HEK293 (cell line): ENCODE data around the gene CACNA1H.

Experiments used
- GLI2 ChIP-seq: fragments of 450-650 bp; formaldehyde crosslinking; IDR thresholded peaks from 2 replicates; pipeline ENCODE4; 2017; ENCODE audit warnings: missing biosample characterization, missing genetic modification characterization, low read depth, borderline replicate concordance
- TRIM28 ChIP-seq: IDR thresholded peaks from 2 replicates; pipeline ENCODE4 v1.6.1; 2011; ENCODE audit warnings: low read length, control low read depth, borderline replicate concordance
- ZBTB20 ChIP-seq: fragments of 450-650 bp; formaldehyde crosslinking; IDR thresholded peaks from 2 replicates; pipeline ENCODE4 v1.5.1; 2016; ENCODE audit warnings: missing biosample characterization, missing genetic modification characterization
- ZFP41 ChIP-seq: fragments of 450-650 bp; formaldehyde crosslinking; IDR thresholded peaks from 2 replicates; pipeline ENCODE4 v1.5.1; 2016; ENCODE audit warnings: missing biosample characterization, missing genetic modification characterization, borderline replicate concordance
- ZNF133 ChIP-seq: fragments of 450-650 bp; formaldehyde crosslinking; IDR thresholded peaks from 2 replicates; pipeline ENCODE4 v1.5.1; 2016; ENCODE audit warnings: missing biosample characterization, missing genetic modification characterization
- ZNF274 ChIP-seq, 2 experiments: fragments of 200-500 bp in 1 of 2; fragments of 450-650 bp in 1 of 2; sonication (Bioruptor generic) in 1 of 2; formaldehyde crosslinking in 1 of 2; IDR thresholded peaks; 2 replicates each; pipeline versions ENCODE4 v1.5.1 to v1.6.1; 2014 to 2016; ENCODE audit warnings: borderline replicate concordance in 1 of 2, inconsistent platforms in 1 of 2, low read length in 1 of 2, missing biosample characterization in 1 of 2, missing genetic modification characterization in 1 of 2
- ZNF350 ChIP-seq: fragments of 450-650 bp; formaldehyde crosslinking; IDR thresholded peaks from 2 replicates; pipeline ENCODE4 v1.5.0; 2017; ENCODE audit warnings: missing biosample characterization, mild to moderate bottlenecking, missing genetic modification characterization
- ZNF558 ChIP-seq: fragments of 450-650 bp; formaldehyde crosslinking; IDR thresholded peaks from 2 replicates; pipeline ENCODE4 v1.5.1; 2016; ENCODE audit warnings: missing biosample characterization, missing genetic modification characterization
- ZNF677 ChIP-seq: fragments of 450-650 bp; IDR thresholded peaks from 2 replicates; pipeline ENCODE4 v1.5.0; 2018; ENCODE audit warnings: missing biosample characterization, mild to moderate bottlenecking, missing genetic modification characterization, moderate library complexity
- TF ChIP-seq, protein P1 (sequence below): fragments of 450-650 bp; formaldehyde crosslinking; IDR thresholded peaks from 2 replicates; pipeline ENCODE4 v1.5.1; 2016; ENCODE audit warnings: missing biosample characterization, missing genetic modification characterization
- TF ChIP-seq, protein P2 (sequence below): fragments of 450-650 bp; formaldehyde crosslinking; IDR thresholded peaks from 2 replicates; pipeline ENCODE4 v1.5.1; 2016; ENCODE audit warnings: missing biosample characterization, missing genetic modification characterization
- TF ChIP-seq, protein P3 (sequence below): fragments of 450-650 bp; formaldehyde crosslinking; optimal IDR thresholded peaks from 2 replicates; pipeline ENCODE3; 2016; ENCODE audit warnings: missing biosample characterization, mild to moderate bottlenecking, missing genetic modification characterization
- TF ChIP-seq, protein P4 (sequence below): fragments of 450-650 bp; formaldehyde crosslinking; IDR thresholded peaks from 2 replicates; pipeline ENCODE4 v1.5.1; 2016; ENCODE audit warnings: missing biosample characterization, missing genetic modification characterization
- TF ChIP-seq, protein P5 (sequence below): sonication (generic); formaldehyde crosslinking; IDR thresholded peaks from 2 replicates; pipeline ENCODE4 v1.8.1; 2022; ENCODE audit warnings: mild to moderate bottlenecking, moderate library complexity, missing genetic modification reagents

DNA sequence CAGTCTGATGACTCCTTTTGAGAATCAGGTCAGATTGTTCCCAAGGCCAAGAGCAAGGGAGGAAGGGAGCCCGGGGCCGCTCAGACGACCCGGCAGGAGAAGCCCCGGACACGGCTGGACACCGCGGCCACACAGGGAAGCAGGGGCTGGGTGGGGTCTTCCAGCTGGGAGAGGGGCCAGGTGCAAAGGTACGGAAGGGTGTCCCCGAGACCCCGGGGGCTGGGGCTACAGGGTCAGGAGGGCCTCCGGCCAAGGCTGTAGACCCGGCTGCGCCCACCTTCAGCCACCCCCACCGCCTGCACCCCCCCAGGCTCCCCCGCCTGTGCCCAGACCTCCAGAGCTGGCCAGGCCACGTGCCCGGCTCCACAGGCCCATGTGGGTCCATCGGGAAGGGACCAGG, 35.0 kb upstream of the CACNA1H start:
- TF ChIP-seq, protein P1, sequence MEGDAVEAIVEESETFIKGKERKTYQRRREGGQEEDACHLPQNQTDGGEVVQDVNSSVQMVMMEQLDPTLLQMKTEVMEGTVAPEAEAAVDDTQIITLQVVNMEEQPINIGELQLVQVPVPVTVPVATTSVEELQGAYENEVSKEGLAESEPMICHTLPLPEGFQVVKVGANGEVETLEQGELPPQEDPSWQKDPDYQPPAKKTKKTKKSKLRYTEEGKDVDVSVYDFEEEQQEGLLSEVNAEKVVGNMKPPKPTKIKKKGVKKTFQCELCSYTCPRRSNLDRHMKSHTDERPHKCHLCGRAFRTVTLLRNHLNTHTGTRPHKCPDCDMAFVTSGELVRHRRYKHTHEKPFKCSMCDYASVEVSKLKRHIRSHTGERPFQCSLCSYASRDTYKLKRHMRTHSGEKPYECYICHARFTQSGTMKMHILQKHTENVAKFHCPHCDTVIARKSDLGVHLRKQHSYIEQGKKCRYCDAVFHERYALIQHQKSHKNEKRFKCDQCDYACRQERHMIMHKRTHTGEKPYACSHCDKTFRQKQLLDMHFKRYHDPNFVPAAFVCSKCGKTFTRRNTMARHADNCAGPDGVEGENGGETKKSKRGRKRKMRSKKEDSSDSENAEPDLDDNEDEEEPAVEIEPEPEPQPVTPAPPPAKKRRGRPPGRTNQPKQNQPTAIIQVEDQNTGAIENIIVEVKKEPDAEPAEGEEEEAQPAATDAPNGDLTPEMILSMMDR (tag by site-specific recombination) = no peak
- TF ChIP-seq, protein P2, sequence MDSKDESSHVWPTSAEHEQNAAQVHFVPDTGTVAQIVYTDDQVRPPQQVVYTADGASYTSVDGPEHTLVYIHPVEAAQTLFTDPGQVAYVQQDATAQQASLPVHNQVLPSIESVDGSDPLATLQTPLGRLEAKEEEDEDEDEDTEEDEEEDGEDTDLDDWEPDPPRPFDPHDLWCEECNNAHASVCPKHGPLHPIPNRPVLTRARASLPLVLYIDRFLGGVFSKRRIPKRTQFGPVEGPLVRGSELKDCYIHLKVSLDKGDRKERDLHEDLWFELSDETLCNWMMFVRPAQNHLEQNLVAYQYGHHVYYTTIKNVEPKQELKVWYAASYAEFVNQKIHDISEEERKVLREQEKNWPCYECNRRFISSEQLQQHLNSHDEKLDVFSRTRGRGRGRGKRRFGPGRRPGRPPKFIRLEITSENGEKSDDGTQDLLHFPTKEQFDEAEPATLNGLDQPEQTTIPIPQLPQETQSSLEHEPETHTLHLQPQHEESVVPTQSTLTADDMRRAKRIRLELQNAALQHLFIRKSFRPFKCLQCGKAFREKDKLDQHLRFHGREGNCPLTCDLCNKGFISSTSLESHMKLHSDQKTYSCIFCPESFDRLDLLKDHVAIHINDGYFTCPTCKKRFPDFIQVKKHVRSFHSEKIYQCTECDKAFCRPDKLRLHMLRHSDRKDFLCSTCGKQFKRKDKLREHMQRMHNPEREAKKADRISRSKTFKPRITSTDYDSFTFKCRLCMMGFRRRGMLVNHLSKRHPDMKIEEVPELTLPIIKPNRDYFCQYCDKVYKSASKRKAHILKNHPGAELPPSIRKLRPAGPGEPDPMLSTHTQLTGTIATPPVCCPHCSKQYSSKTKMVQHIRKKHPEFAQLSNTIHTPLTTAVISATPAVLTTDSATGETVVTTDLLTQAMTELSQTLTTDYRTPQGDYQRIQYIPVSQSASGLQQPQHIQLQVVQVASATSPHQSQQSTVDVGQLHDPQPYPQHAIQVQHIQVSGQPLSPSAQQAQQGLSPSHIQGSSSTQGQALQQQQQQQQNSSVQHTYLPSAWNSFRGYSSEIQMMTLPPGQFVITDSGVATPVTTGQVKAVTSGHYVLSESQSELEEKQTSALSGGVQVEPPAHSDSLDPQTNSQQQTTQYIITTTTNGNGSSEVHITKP (tag by site-specific recombination) = no peak
- TF ChIP-seq ZNF274 (IDR thresholded peaks at IDR 0.05; ENCODE audit: low read length) (no peak), ZNF274 (tag by site-specific recombination; IDR thresholded peaks at IDR 0.05; ENCODE audit: borderline replicate concordance) (no peak), ZNF677 (tag by site-specific recombination) (no peak), ZNF350 (tag by site-specific recombination) (no peak), GLI2 (tag by site-specific recombination) (no peak), ZNF558 (tag by site-specific recombination) (no peak), ZNF133 (tag by site-specific recombination) (no peak), TRIM28 (no peak), ZBTB20 (no peak), ZFP41 (tag by site-specific recombination) (no peak)
- TF ChIP-seq, protein P3, sequence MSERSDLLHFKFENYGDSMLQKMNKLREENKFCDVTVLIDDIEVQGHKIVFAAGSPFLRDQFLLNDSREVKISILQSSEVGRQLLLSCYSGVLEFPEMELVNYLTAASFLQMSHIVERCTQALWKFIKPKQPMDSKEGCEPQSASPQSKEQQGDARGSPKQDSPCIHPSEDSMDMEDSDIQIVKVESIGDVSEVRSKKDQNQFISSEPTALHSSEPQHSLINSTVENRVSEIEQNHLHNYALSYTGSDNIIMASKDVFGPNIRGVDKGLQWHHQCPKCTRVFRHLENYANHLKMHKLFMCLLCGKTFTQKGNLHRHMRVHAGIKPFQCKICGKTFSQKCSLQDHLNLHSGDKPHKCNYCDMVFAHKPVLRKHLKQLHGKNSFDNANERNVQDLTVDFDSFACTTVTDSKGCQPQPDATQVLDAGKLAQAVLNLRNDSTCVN (tag by site-specific recombination) = no peak
- TF ChIP-seq, protein P4, sequence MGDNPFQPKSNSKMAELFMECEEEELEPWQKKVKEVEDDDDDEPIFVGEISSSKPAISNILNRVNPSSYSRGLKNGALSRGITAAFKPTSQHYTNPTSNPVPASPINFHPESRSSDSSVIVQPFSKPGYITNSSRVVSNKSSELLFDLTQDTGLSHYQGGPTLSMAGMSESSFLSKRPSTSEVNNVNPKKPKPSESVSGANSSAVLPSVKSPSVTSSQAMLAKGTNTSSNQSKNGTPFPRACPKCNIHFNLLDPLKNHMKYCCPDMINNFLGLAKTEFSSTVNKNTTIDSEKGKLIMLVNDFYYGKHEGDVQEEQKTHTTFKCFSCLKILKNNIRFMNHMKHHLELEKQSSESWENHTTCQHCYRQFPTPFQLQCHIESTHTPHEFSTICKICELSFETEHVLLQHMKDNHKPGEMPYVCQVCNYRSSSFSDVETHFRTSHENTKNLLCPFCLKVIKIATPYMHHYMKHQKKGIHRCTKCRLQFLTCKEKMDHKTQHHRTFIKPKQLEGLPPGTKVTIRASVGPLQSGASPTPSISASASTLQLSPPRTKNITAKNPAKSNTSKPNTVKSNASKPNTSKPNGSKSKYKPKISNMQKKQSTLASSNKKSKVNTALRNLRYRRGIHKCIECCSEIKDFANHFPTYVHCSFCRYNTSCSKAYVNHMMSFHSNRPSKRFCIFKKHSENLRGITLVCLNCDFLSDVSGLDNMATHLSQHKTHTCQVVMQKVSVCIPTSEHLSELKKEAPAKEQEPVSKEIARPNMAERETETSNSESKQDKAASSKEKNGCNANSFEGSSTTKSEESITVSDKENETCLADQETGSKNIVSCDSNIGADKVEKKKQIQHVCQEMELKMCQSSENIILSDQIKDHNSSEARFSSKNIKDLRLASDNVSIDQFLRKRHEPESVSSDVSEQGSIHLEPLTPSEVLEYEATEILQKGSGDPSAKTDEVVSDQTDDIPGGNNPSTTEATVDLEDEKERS (tag by site-specific recombination) = no peak
- TF ChIP-seq, protein P5, sequence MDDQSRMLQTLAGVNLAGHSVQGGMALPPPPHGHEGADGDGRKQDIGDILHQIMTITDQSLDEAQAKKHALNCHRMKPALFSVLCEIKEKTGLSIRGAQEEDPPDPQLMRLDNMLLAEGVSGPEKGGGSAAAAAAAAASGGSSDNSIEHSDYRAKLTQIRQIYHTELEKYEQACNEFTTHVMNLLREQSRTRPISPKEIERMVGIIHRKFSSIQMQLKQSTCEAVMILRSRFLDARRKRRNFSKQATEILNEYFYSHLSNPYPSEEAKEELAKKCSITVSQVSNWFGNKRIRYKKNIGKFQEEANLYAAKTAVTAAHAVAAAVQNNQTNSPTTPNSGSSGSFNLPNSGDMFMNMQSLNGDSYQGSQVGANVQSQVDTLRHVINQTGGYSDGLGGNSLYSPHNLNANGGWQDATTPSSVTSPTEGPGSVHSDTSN (CRISPR knock-in tag) = no peak
